ENCODE measurements around the gene GPR17.

The GPR17 gene

GRCh38 chr2:127694986-127695385, 49.0 kb downstream of the GPR17 start:
- no peak for DNase-seq (ENCODE audit: low read depth)

DNA sequence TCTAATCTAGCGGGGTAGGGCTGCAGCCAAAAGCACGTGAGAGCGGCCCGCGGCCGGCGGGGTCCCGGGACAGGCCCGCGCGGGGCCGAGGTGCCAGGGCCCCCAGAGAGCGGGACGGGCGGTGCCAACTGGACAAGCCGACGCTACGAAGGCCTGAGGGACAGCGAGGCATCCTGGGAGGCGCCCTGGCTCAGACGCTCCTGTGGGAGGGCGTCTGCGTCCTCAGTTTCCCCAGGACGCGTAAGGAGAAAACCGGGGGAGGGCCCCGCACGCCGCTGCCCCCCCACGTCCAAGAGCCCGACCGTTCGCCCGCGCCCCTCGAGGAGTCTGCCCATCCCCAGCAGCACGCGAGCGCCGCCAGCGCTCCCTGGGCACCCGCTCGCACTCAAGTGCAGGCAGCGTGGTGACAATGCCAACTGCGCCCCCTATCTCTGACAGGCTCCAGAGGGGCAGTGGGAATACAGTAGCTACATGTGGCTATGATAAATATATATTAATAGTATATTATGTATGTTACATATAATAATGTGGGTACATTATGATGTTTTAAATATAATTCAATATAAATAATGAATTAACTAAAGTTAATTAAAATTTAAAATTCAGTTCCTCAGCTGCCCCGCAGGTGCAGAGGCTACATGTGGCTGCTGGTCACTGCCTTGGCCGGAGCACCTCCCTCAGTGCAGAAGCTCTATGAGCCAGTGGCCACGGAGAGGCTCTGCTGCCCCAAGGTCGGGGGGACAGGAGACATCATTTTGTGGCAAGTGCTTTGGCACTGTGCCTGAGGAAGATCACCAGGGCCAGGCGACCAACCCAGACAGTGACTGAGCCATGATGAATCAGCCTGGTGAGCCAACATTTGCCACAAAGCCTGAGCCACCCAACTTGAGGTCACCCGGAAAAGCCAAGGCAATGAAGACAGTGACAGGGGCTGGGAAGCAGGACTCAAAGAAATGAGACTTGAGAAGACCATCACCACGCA, 49.8 kb downstream of the GPR17 start:
- no peak for DNase-seq (ENCODE audit: low read depth)

GRCh38 chr2:127697482-127698180, 51.7 kb downstream of the GPR17 start:
- no peak for DNase-seq (ENCODE audit: low read depth)

DNA sequence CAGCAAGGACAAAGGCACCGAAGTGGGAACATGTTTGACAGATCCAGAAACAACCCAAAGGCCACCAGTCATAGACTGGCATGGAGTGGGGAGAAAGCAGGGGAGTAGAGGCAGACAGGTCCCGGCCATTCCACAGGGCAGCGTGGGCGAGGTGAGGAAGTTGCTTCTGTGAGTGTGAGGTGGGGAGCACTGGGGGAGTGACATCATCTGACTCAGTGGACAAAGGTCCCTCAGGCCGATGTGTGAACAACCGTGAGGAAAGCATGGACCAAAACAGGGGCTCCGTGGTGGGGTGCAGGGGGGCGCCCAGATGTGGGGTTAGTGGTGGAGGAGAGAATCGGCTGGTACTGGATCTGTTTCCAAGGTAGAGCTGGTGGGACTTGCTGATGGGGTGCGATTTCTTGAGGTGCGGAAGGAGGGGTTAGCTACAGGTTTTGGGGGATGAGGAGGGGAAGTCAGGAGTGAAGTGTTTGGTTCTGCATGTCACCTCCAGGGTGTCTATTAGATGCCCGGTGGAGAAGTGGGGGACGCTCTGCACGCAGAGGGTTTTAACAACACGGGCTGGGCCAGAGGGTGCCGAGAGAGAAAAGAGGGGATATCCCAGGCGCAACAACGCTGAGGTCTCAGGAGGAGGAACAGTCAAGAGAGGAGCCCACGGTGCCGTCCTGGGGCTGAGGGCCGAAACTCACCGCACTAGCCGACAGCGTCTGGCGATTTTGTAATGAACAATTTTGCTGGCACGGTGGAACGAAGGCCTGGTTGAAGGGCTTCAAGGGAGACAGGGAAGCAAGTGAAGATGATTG, 52.8 kb downstream of the GPR17 start:
- DNase-seq (ENCODE audit: low read depth) = no peak

GRCh38 chr2:127700527-127701192, 54.7 kb downstream of the GPR17 start:
- DNase-seq (ENCODE audit: low read depth) = no peak

GRCh38 chr2:127701193-127701650, 55.3 kb downstream of the GPR17 start, which contains the start of gene SFT2D3:
TSS of gene SFT2D3 (plus strand) at chr2:127701497. CDS start at chr2:127701529, 32 bp downstream.
- DNase-seq (ENCODE audit: low read depth) = peak; percentile 87

- DNase-seq (ENCODE audit: low read depth) = peak; percentile 70
These were observed 55.9 kb downstream of the GPR17 start for GRCh38 chr2:127701651-127702394.
